ENCODE data around the gene CNKSR1.

GRCh38 chr1:26166719-26167281 lies 10.5 kb upstream of the CNKSR1 start:
- no peak for TF ChIP-seq CTCF (IDR thresholded peaks at IDR 0.05; ENCODE audit: low read depth, low read length)
- TF ChIP-seq EZH2phosphoT487 (IDR thresholded peaks at IDR 0.05; ENCODE audit: low read depth): no peak

Measured in OCI-LY3 (cell line).